Karpas-422 (cell line): ENCODE measurements around the gene SCML1. TPM values are rescaled to one million over a fixed set of nuclear protein-coding genes. Genes with fewer than 3 reads are reported as not detected.

ENCODE experiments used
- DNase-seq: peaks from one replicate; pipeline ENCODE4 v3.0.0-alpha.2; 2015
- H2AFZ ChIP-seq: fragments of 200-600 bp; sonication (generic); 2 replicates; pipeline ENCODE4 v1.6.1; 2014; ENCODE audit warnings: antibody characterized with exemption, low read length, mixed read lengths
- H3K27ac ChIP-seq: fragments of 200-600 bp; sonication (generic); 2 replicates; pipeline ENCODE4 v1.5.1; 2014; ENCODE audit warnings: mild to moderate bottlenecking, low read length, moderate library complexity
- H3K27me3 ChIP-seq: fragments of 200-600 bp; sonication (generic); 2 replicates; pipeline ENCODE4 v1.6.1; 2014; ENCODE audit warnings: low read length, mixed read lengths
- H3K36me3 ChIP-seq: fragments of 200-600 bp; sonication (generic); 2 replicates; pipeline ENCODE4 v1.6.1; 2014; ENCODE audit warnings: low read length, mixed read lengths; ENCODE audit not compliant: insufficient read depth
- H3K4me1 ChIP-seq: fragments of 200-600 bp; sonication (generic); 2 replicates; pipeline ENCODE4 v1.6.1; 2014; ENCODE audit warnings: mild to moderate bottlenecking, low read length, mixed read lengths
- H3K4me2 ChIP-seq: fragments of 200-600 bp; sonication (generic); 2 replicates; pipeline ENCODE4 v1.6.1; 2014; ENCODE audit warnings: low read length, low read depth, mild to moderate bottlenecking; ENCODE audit not compliant: poor library complexity, severe bottlenecking
- H3K4me3 ChIP-seq: fragments of 200-600 bp; sonication (generic); 2 replicates; pipeline ENCODE4 v1.5.1; 2014; ENCODE audit warnings: mild to moderate bottlenecking, antibody characterized with exemption, low read length, mixed read lengths
- H3K79me2 ChIP-seq: fragments of 200-600 bp; sonication (generic); 2 replicates; pipeline ENCODE4 v1.6.1; 2014; ENCODE audit warnings: mild to moderate bottlenecking, low read length, mixed read lengths
- H3K9ac ChIP-seq: fragments of 200-600 bp; sonication (generic); 2 replicates; pipeline ENCODE4 v1.6.0; 2014; ENCODE audit warnings: low read length
- H3K9me2 ChIP-seq: fragments of 200-600 bp; sonication (generic), shearing (Covaris generic); replicated peaks from 2 replicates; pipeline ENCODE4 v1.6.0; 2014; ENCODE audit warnings: mild to moderate bottlenecking, low read length, moderate library complexity; ENCODE audit not compliant: insufficient read depth
- H3K9me3 ChIP-seq: fragments of 300-700, 200-600 bp; sonication (generic); 2 replicates; pipeline ENCODE4 v1.6.1; 2014; ENCODE audit warnings: low read length, mixed read lengths
- H4K20me1 ChIP-seq: fragments of 200-600 bp; sonication (generic); 2 replicates; pipeline ENCODE4 v1.6.1; 2014; ENCODE audit warnings: mild to moderate bottlenecking, antibody characterized with exemption, low read length, low read depth; ENCODE audit not compliant: insufficient read depth
- total RNA-seq: library from RNA; depleted of rRNA; stranded (reverse); fragments of >200 nt; shearing (Covaris generic); gene quantifications from 2 replicates; pipeline ENCODE4 v1.2.3, GENCODE V29; 2014; ENCODE audit warnings: low replicate concordance

The SCML1 gene
- total RNA-seq, 1 experiment from 2014 or later: not detected

DNA sequence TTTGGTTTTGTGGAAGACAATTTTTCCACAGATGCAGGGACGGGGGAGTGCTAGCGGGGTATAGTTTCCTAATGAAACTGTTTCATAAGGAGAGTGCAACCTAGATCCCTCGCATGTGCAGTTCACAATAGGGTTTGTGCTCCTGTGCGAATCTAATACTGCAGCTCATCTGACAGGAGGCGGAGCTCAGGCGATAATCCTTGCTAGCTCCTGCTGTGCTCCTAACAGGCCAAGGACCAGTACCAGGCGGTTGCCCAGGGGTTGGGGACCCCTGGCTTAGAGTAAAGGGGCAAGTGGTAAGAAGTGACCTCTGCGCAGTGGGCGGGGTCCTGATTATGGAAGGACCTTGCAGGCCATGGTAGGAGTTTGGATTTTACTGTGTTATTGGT is 3.8 kb downstream of the SCML1 start:
- Histone ChIP-seq H3K79me2 (no peaks in the 10 kb centered on the region), H3K9ac (no peak overlapping the region), H3K4me3 (no peak overlapping the region), H3K4me2 (no peak overlapping the region), H3K4me1 (no peaks in the 10 kb centered on the region), H4K20me1 (no peaks in the 10 kb centered on the region), H3K27ac (no peak overlapping the region), H2AFZ (no peak overlapping the region), H3K9me3 (no peaks in the 10 kb centered on the region), H3K36me3 (no peaks in the 10 kb centered on the region), H3K9me2 (no peaks in the 10 kb centered on the region), H3K27me3 (no peaks in the 10 kb centered on the region; the same call in 1 of the 2 replicates)
- no peak for DNase-seq

GRCh38 chrX:17743913-17744312 is 6.6 kb downstream of the SCML1 start:
- Histone ChIP-seq H4K20me1 (no peaks in the 10 kb centered on the region), H3K4me2 (no peak overlapping the region), H3K4me1 (no peaks in the 10 kb centered on the region), H3K4me3 (no peak overlapping the region), H3K9me3 (no peaks in the 10 kb centered on the region), H3K9ac (no peak overlapping the region), H3K9me2 (no peaks in the 10 kb centered on the region), H3K27me3 (no peaks in the 10 kb centered on the region), H3K79me2 (no peaks in the 10 kb centered on the region), H3K36me3 (no peaks in the 10 kb centered on the region), H3K27ac (no peak overlapping the region), H2AFZ (no peak overlapping the region)
- no peak for DNase-seq

- no peaks in the 10 kb centered on the region for H3K27me3 ChIP-seq
- H3K4me2 ChIP-seq: no peak overlapping the region
- H3K79me2 ChIP-seq: no peaks in the 10 kb centered on the region
- H4K20me1 ChIP-seq: no peaks in the 10 kb centered on the region
- no peaks in the 10 kb centered on the region for H3K9me2 ChIP-seq
- H3K4me1 ChIP-seq: no peaks in the 10 kb centered on the region
- peak; percentile 43 for DNase-seq
- H3K9me3 ChIP-seq: no peaks in the 10 kb centered on the region
- no peaks in the 10 kb centered on the region for H3K36me3 ChIP-seq
- no peak overlapping the region for H3K27ac ChIP-seq
- no peak overlapping the region for H2AFZ ChIP-seq
- H3K4me3 ChIP-seq: no peak overlapping the region
- no peak overlapping the region for H3K9ac ChIP-seq
Measured at GRCh38 chrX:17744896-17745523, 7.7 kb downstream of the SCML1 start.

- H3K4me1 ChIP-seq: no peaks in the 10 kb centered on the region
- no peak overlapping the region for H3K9ac ChIP-seq
- H3K4me3 ChIP-seq: no peak overlapping the region
- no peaks in the 10 kb centered on the region for H3K9me2 ChIP-seq
- DNase-seq: no peak
- no peaks in the 10 kb centered on the region for H3K79me2 ChIP-seq
- no peak overlapping the region for H2AFZ ChIP-seq
- no peaks in the 10 kb centered on the region for H3K9me3 ChIP-seq
- no peaks in the 10 kb centered on the region for H4K20me1 ChIP-seq
- H3K27ac ChIP-seq: no peak overlapping the region
- no peaks in the 10 kb centered on the region for H3K27me3 ChIP-seq
- H3K36me3 ChIP-seq: no peaks in the 10 kb centered on the region
- H3K4me2 ChIP-seq: no peak overlapping the region
Measured at GRCh38 chrX:17747692-17748091, 10.4 kb downstream of the SCML1 start.

GRCh38 chrX:17748684-17749083 is 11.4 kb downstream of the SCML1 start:
- H3K27ac ChIP-seq: no peak overlapping the region
- no peak overlapping the region for H2AFZ ChIP-seq
- no peaks in the 10 kb centered on the region for H3K79me2 ChIP-seq
- no peaks in the 10 kb centered on the region for H3K9me2 ChIP-seq
- no peaks in the 10 kb centered on the region for H3K9me3 ChIP-seq
- DNase-seq: no peak
- H3K9ac ChIP-seq: no peak overlapping the region
- H3K4me2 ChIP-seq: no peak overlapping the region
- H3K4me3 ChIP-seq: no peak overlapping the region
- no peaks in the 10 kb centered on the region for H3K27me3 ChIP-seq
- no peaks in the 10 kb centered on the region for H3K36me3 ChIP-seq
- no peaks in the 10 kb centered on the region for H4K20me1 ChIP-seq
- H3K4me1 ChIP-seq: no peaks in the 10 kb centered on the region

DNA sequence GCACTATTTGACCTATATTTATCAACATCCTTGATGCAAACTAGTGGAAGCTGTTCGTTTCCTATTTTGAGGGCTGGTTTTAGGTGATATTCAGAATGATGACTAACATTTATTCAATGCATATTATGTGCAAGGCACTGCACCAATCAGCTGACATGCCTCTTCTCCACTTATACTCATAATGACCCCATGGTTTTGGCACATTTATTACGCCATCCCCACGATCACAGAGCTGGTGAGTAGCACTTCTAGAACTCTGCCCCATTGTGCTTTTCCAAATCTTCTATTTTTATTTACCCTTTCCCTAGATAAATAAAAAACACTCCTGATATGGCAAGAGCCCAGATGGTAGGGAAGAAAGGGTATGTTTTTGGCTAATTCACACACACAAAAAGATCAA is 13.1 kb downstream of the SCML1 start:
- no peak overlapping the region for H3K4me3 ChIP-seq
- no peak overlapping the region for H2AFZ ChIP-seq
- H3K79me2 ChIP-seq: no peaks in the 10 kb centered on the region
- H3K9me3 ChIP-seq: no peaks in the 10 kb centered on the region
- H3K36me3 ChIP-seq: no peaks in the 10 kb centered on the region
- no peak overlapping the region for H3K9ac ChIP-seq
- no peaks in the 10 kb centered on the region for H3K4me1 ChIP-seq
- no peak overlapping the region for H3K4me2 ChIP-seq
- no peaks in the 10 kb centered on the region for H3K9me2 ChIP-seq
- no peaks in the 10 kb centered on the region for H3K27me3 ChIP-seq
- no peak for DNase-seq
- H4K20me1 ChIP-seq: no peaks in the 10 kb centered on the region
- no peak overlapping the region for H3K27ac ChIP-seq

DNA sequence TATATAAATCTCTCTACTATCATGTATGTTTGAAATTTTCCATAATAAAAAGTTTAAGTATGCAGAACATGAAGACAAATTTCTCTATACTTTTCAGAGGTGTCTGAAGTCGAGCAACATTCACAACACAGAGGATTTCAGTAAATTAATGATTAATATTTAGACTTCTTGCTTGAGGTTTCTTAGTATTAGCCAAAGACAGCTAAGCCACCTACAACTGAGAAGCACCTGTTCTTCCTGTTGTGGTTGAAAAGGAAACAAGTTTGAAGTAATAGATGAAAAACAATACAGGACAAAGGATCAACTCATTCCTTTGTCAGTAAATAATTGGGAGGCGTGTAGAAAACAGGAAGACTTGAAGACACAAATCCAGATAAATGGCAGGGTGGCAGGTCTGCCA is 21.1 kb downstream of the SCML1 start:
- no peaks in the 10 kb centered on the region for H3K79me2 ChIP-seq
- H3K4me1 ChIP-seq: no peaks in the 10 kb centered on the region
- H2AFZ ChIP-seq: no peak overlapping the region
- H3K4me3 ChIP-seq: no peak overlapping the region
- H3K9me2 ChIP-seq: no peaks in the 10 kb centered on the region
- DNase-seq: no peak
- H3K27me3 ChIP-seq: no peaks in the 10 kb centered on the region
- H3K9me3 ChIP-seq: no peaks in the 10 kb centered on the region
- H4K20me1 ChIP-seq: no peaks in the 10 kb centered on the region
- no peak overlapping the region for H3K27ac ChIP-seq
- H3K9ac ChIP-seq: no peak overlapping the region
- no peak overlapping the region for H3K4me2 ChIP-seq
- H3K36me3 ChIP-seq: no peaks in the 10 kb centered on the region

DNA sequence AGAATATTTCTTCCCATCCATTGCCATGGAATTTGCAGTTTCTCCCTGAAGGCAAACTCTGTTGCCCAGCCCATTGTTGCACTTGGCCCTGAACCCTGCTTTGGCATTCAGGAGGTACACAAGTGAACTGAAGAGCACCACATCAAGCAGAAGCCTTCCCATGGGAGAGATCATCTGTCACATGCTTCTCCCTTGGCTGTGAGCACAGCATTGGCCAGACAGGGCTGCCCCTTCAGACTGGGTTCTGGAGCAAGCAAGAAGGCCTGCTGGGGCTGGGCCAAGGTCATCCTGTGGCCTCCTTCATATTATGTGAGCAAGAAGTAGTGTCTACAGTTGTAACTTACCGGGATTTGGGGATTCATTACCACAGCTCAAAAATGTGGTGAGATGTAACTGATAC is 22.7 kb downstream of the SCML1 start:
- H3K4me2 ChIP-seq: no peak overlapping the region
- no peak overlapping the region for H3K9ac ChIP-seq
- no peak for DNase-seq

GRCh38 chrX:17767734-17768133 is 30.4 kb downstream of the SCML1 start:
- Histone ChIP-seq H3K4me3 (no peak overlapping the region), H3K4me1 (no peaks in the 10 kb centered on the region)

More for the DNA sequence above, 22.7 kb downstream of the SCML1 start:
- Histone ChIP-seq H3K9me3 (no peaks in the 10 kb centered on the region), H4K20me1 (no peaks in the 10 kb centered on the region), H3K4me1 (no peaks in the 10 kb centered on the region), H3K4me3 (no peak overlapping the region), H3K27ac (no peak overlapping the region), H3K79me2 (no peaks in the 10 kb centered on the region), H3K36me3 (no peaks in the 10 kb centered on the region), H3K9me2 (no peaks in the 10 kb centered on the region), H2AFZ (no peak overlapping the region), H3K27me3 (no peaks in the 10 kb centered on the region)

More at GRCh38 chrX:17767734-17768133, 30.4 kb downstream of the SCML1 start:
- Histone ChIP-seq H3K9me2 (no peaks in the 10 kb centered on the region), H4K20me1 (no peaks in the 10 kb centered on the region), H3K27ac (no peak overlapping the region), H3K4me2 (no peak overlapping the region), H3K36me3 (no peaks in the 10 kb centered on the region), H3K79me2 (no peaks in the 10 kb centered on the region), H3K9ac (no peak overlapping the region), H2AFZ (no peak overlapping the region), H3K27me3 (no peaks in the 10 kb centered on the region), H3K9me3 (no peaks in the 10 kb centered on the region)
- DNase-seq: no peak
